SK-N-SH (cell line): ENCODE measurements around the gene DNAJC4. TPM values are rescaled to one million over a fixed set of nuclear protein-coding genes. Genes with fewer than 3 reads are reported as not detected.

Experiments used
- CTCF ChIA-PET: fragments of 300-600, 350-600 bp; formaldehyde crosslinking; extraction: SDS; loops from one replicate; lab custom pipeline; 2021; lab: Yijun Ruan, JAX
- POLR2A ChIA-PET: fragments of 350-600 bp; sonication (Branson Sonifier 250); formaldehyde crosslinking; extraction: SDS; loops from one replicate; lab custom pipeline; 2020; ENCODE audit warnings: antibody characterized with exemption, inconsistent platforms; lab: Yijun Ruan, JAX
- DNase-seq: peaks from one replicate; pipeline ENCODE4 v3.0.0; 2012
- H2AFZ ChIP-seq: fragments of 200-600 bp; sonication (generic); 2 replicates; pipeline ENCODE4 v1.8.1; 2016; ENCODE audit warnings: antibody characterized with exemption, mild to moderate bottlenecking, low read depth
- H3F3A ChIP-seq: fragments of 200-600 bp; sonication (generic); replicated peaks from 2 replicates; pipeline ENCODE3; 2016; ENCODE audit warnings: antibody characterized with exemption, mild to moderate bottlenecking; ENCODE audit not compliant: insufficient read depth
- H3K27ac ChIP-seq, 2 experiments: fragments of 200-500 bp in 1 of 2; fragments of 200-600 bp in 1 of 2; sonication (Bioruptor generic) in 1 of 2; sonication (generic), shearing (Covaris generic) in 1 of 2; 2 replicates each; pipeline versions ENCODE4 v1.5.1 to v1.6.1; 2014 to 2016; ENCODE audit warnings: low read depth in 2 of 2, inconsistent platforms in 1 of 2, low read length in 1 of 2, mild to moderate bottlenecking in 1 of 2, mixed read lengths in 1 of 2
- H3K27me3 ChIP-seq: fragments of 200-600 bp; sonication (generic), shearing (Covaris generic); 2 replicates; pipeline ENCODE4 v1.6.1; 2016; ENCODE audit warnings: mixed run types; ENCODE audit not compliant: insufficient read depth
- H3K36me3 ChIP-seq, 2 experiments: fragments of 200-500 bp in 1 of 2; fragments of 200-600 bp in 1 of 2; sonication (Bioruptor generic) in 1 of 2; sonication (generic) in 1 of 2; replicated peaks in 1 of 2; 2 replicates each; pipeline versions ENCODE3 to v1.5.1; 2014 to 2016; ENCODE audit warnings: low read length in 1 of 2, mild to moderate bottlenecking in 1 of 2; ENCODE audit not compliant: insufficient read depth in 2 of 2, control insufficient read depth in 1 of 2
- H3K4me1 ChIP-seq, 2 experiments: fragments of 200-500 bp in 1 of 2; fragments of 200-600 bp in 1 of 2; sonication (Bioruptor generic) in 1 of 2; sonication (generic), shearing (Covaris generic) in 1 of 2; 2 replicates each; pipeline versions ENCODE4 v1.5.1 to v1.6.1; 2014 to 2016; ENCODE audit warnings: low read depth in 1 of 2, low read length in 1 of 2, mixed run types in 1 of 2; ENCODE audit not compliant: insufficient read depth in 2 of 2, control insufficient read depth in 1 of 2
- H3K4me2 ChIP-seq: fragments of 200-600 bp; sonication (generic), shearing (Covaris generic); 2 replicates; pipeline ENCODE4 v1.6.1; 2017; ENCODE audit warnings: mixed run types
- H3K4me3 ChIP-seq, 2 experiments: fragments of 200-500 bp in 1 of 2; fragments of 200-600 bp in 1 of 2; sonication (Bioruptor generic) in 1 of 2; sonication (generic), shearing (Covaris generic) in 1 of 2; 2 replicates each; pipeline versions ENCODE4 v1.5.1 to v1.8.1; 2014 to 2016; ENCODE audit warnings: low read depth in 2 of 2, inconsistent platforms in 1 of 2, low read length in 1 of 2, mild to moderate bottlenecking in 1 of 2, mixed read lengths in 1 of 2, moderate library complexity in 1 of 2
- H3K79me2 ChIP-seq: fragments of 200-600 bp; sonication (generic); 2 replicates; pipeline ENCODE4 v1.8.1; 2017; ENCODE audit warnings: mild to moderate bottlenecking; ENCODE audit not compliant: insufficient read depth
- H3K9ac ChIP-seq: fragments of 200-600 bp; sonication (generic); 2 replicates; pipeline ENCODE4 v1.6.1; 2017; ENCODE audit warnings: mixed run types
- H3K9me2 ChIP-seq: fragments of 200-600 bp; sonication (generic); 2 replicates; pipeline ENCODE4 v1.6.1; 2017; ENCODE audit warnings: mixed run types
- H3K9me3 ChIP-seq: fragments of 200-600 bp; sonication (generic); 2 replicates; pipeline ENCODE4 v1.6.1; 2017; ENCODE audit warnings: mixed run types, mild to moderate bottlenecking, moderate library complexity
- H4K20me1 ChIP-seq: fragments of 200-600 bp; sonication (generic); 2 replicates; pipeline ENCODE4 v1.6.1; 2017; ENCODE audit warnings: mild to moderate bottlenecking, mixed run types; ENCODE audit not compliant: insufficient read depth
- EP300 ChIP-seq, 2 experiments: IDR thresholded peaks; 2 replicates each; pipeline versions ENCODE4 v1.4.0 to v1.6.1; 2012; ENCODE audit warnings: borderline replicate concordance in 1 of 2, low read depth in 1 of 2, low read length in 1 of 2
- GATA2 ChIP-seq: sonication (generic); formaldehyde crosslinking; IDR thresholded peaks from 2 replicates; pipeline ENCODE4 v1.5.0; 2020; ENCODE audit warnings: mild to moderate bottlenecking, missing genetic modification reagents
- MXI1 ChIP-seq: IDR thresholded peaks from 2 replicates; pipeline ENCODE4 v1.6.1; 2012; ENCODE audit warnings: mild to moderate bottlenecking, low read depth, low read length, improper control_type of control experiment
- NFIC ChIP-seq: IDR thresholded peaks from 2 replicates; pipeline ENCODE4 v1.4.0; 2012; ENCODE audit warnings: borderline replicate concordance
- NRF1 ChIP-seq: IDR thresholded peaks from 2 replicates; pipeline ENCODE4 v1.6.1; 2012; ENCODE audit warnings: low read depth, mild to moderate bottlenecking, low read length
- POLR2AphosphoS5 ChIP-seq: IDR thresholded peaks from 2 replicates; pipeline ENCODE4 v1.6.1; 2012; ENCODE audit warnings: low read depth, low read length
- RCOR1 ChIP-seq: fragments of 150-350 bp; IDR thresholded peaks from 2 replicates; pipeline ENCODE4 v1.6.1; 2017; ENCODE audit warnings: antibody characterized with exemption, low read length
- TEAD4 ChIP-seq: IDR thresholded peaks from 2 replicates; pipeline ENCODE4 v1.4.0; 2012; ENCODE audit warnings: mild to moderate bottlenecking, borderline replicate concordance; ENCODE audit not compliant: insufficient read depth
- WGBS: methylation state at CpG from one replicate; pipeline ENCODE4 v1.1.6; 2017; ENCODE audit warnings: low lambda C conversion rate; 5-methylcytosine and 5-hydroxymethylcytosine counted together
- polyA plus RNA-seq, 3 experiments: library from polyadenylated mRNA; depleted of rRNA; stranded (reverse); fragments of >200 nt; gene quantifications; 2 replicates each; pipeline ENCODE4 v1.2.3, GENCODE V29; 2012
- TF ChIP-seq, protein P1 (sequence below): IDR thresholded peaks from 2 replicates; pipeline ENCODE4 v1.4.0; 2012; ENCODE audit warnings: low read depth, borderline replicate concordance
- TF ChIP-seq, protein P2 (sequence below): IDR thresholded peaks from 2 replicates; pipeline ENCODE4 v1.4.0; 2012; ENCODE audit warnings: low read depth
- TF ChIP-seq, protein P3 (sequence below): IDR thresholded peaks from 2 replicates; pipeline ENCODE4 v1.4.0; 2012; ENCODE audit warnings: low read depth, borderline replicate concordance

DNAJC4 gene
- polyA plus RNA-seq, 1 of the 3 experiments (the other 2 are of a cell fraction), result 52.1 TPM

DNA sequence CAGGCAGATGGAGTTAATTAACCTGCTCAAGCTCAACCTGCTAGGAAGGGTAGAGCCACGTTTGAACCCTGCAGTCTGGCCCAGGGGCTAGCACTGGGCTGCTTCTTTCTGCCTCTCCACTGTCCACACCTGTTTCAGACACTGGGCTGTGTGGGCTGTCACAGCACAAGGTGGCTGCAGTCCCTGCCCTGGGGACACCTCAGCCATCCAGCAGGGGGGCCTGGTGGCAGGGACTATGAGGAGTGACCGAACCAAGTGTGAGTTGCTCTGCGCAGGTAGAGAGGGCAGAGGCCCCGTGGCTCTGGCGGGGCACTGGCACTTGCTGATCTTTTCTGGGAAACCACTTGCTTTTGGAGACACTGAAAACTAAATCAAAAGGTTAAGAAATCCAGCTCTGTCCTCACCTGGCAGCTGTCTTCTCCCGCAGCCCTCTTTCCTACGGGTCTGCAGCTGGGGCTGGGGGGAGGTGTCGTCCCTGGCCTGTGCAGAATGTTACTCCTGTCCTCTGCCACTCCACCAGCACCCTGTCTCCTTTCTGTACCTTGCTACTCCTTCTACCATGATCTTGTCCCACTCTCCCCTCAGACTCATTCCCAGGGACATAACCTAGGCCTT lies 48.3 kb downstream of the DNAJC4 start:
- Histone ChIP-seq H3K9ac (no peak overlapping the region), H3K79me2 (peaks cover 16% of the 10 kb centered on the region), H3K9me2 (no peaks in the 10 kb centered on the region)
- DNase-seq, result no peak
- no peak for TF ChIP-seq MXI1
- TF ChIP-seq, protein P1, sequence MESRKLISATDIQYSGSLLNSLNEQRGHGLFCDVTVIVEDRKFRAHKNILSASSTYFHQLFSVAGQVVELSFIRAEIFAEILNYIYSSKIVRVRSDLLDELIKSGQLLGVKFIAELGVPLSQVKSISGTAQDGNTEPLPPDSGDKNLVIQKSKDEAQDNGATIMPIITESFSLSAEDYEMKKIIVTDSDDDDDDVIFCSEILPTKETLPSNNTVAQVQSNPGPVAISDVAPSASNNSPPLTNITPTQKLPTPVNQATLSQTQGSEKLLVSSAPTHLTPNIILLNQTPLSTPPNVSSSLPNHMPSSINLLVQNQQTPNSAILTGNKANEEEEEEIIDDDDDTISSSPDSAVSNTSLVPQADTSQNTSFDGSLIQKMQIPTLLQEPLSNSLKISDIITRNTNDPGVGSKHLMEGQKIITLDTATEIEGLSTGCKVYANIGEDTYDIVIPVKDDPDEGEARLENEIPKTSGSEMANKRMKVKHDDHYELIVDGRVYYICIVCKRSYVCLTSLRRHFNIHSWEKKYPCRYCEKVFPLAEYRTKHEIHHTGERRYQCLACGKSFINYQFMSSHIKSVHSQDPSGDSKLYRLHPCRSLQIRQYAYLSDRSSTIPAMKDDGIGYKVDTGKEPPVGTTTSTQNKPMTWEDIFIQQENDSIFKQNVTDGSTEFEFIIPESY, result no peak
- no peak for TF ChIP-seq EP300 (IDR thresholded peaks at IDR 0.05; ENCODE audit: borderline replicate concordance in 1 of 2, low read depth in 1 of 2, low read length in 1 of 2)
- TF ChIP-seq NFIC, result no peak
- TF ChIP-seq, protein P2, sequence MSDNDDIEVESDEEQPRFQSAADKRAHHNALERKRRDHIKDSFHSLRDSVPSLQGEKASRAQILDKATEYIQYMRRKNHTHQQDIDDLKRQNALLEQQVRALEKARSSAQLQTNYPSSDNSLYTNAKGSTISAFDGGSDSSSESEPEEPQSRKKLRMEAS, result no peak
- TF ChIP-seq POLR2AphosphoS5, result no peak
- TF ChIP-seq, all 33 proteins: peak for 0
- 82% methylated on average over 6 of the region's 8 CpGs for WGBS
- Histone ChIP-seq H3K36me3 (peaks cover 9 to 22% of the 10 kb centered on the region in 2 experiments), H3K9me3 (no peaks in the 10 kb centered on the region), H3K4me3 (no peak overlapping the region), H3F3A (no peaks in the 10 kb centered on the region), H4K20me1 (no peaks in the 10 kb centered on the region), H3K4me1 (peaks cover 0 to 5% of the 10 kb centered on the region in 2 experiments; a peak in 1 of 4 replicates), H3K27ac (no peak overlapping the region), H3K4me2 (no peak overlapping the region), H2AFZ (no peak overlapping the region), H3K27me3 (no peaks in the 10 kb centered on the region)
- ChIA-PET POLR2A (interaction anchor here (0.6 kb wide), 1 partner anchor 17 kb away, joined by 3 read pairs; no protein-coding TSS in a partner anchor), CTCF (interaction anchor here (0.9 to 2.2 kb wide), 5 partner anchors 12 to 77 kb away, joined by 3 to 7 read pairs (median 3); partner anchors contain the start of genes CATSPERZ and KCNK4)

DNA sequence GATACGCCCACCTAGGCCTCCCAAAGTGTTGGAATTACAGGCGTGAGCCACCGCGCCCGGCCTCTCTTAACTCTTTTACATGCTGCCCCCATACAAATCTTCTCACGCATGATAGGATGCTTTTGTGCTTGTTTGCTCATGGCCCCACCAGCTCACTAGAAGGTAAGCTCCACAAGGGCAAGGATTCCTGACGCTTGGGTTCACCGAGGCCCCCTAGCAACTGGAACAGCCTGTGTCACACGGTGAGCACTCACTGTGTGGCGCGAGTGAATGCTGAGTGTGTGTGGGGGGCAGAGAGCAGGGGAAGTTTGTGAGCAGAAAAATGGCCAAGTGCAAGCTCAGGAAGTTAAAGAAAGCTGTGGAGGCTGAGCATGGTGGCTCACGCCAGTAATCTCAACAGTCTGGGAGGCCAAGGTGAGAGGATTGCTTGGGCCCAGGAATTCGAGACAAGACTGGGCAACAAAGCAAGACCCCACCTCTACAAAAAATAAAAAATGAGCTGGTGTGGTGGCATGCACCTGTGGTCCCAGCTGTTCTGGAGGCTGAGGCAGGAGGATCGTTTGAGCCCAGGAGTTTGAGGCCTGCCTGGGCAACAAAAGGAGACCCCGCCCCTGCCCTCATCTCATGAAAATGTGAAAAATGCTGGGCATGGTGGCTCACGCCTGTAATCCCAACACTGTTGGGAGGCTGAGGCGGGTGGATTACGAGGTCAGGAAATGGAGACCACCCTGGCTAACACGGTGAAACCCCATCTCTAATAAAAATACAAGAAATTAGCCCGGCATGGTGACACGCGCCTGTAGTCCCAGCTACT lies 51.8 kb downstream of the DNAJC4 start:
- DNase-seq, result no peak
- no peaks in the 10 kb centered on the region for H4K20me1 ChIP-seq
- ChIA-PET CTCF (interaction anchor here (0.9 to 12.2 kb wide), 3 partner anchors 10 to 34 kb away, joined by 3 to 196 read pairs (median 46); partner anchors contain the start of genes CATSPERZ and ESRRA), POLR2A (interaction anchor here (0.7 to 0.9 kb wide), 2 partner anchors 22 to 202 kb away, joined by 3 read pairs; no protein-coding TSS in a partner anchor)
- peaks cover 6 to 7% of the 10 kb centered on the region in 2 experiments for H3K36me3 ChIP-seq
- no peak overlapping the region for H3K9ac ChIP-seq
- WGBS, result 94% methylated on average over 22 of the region's 22 CpGs
- peaks cover 8 to 21% of the 10 kb centered on the region in 2 experiments; a peak in 2 of 4 replicates for H3K4me1 ChIP-seq
- H2AFZ ChIP-seq, result no peak overlapping the region
- H3K9me3 ChIP-seq, result no peaks in the 10 kb centered on the region
- peaks cover 9% of the 10 kb centered on the region for H3F3A ChIP-seq
- no peak overlapping the region for H3K4me3 ChIP-seq
- no peak overlapping the region for H3K27ac ChIP-seq
- no peak overlapping the region for H3K4me2 ChIP-seq
- no peaks in the 10 kb centered on the region for H3K27me3 ChIP-seq
- TF ChIP-seq RCOR1 (no peak), NRF1 (no peak), GATA2 (no peak), MXI1 (no peak), TEAD4 (no peak)
- TF ChIP-seq, protein P3, sequence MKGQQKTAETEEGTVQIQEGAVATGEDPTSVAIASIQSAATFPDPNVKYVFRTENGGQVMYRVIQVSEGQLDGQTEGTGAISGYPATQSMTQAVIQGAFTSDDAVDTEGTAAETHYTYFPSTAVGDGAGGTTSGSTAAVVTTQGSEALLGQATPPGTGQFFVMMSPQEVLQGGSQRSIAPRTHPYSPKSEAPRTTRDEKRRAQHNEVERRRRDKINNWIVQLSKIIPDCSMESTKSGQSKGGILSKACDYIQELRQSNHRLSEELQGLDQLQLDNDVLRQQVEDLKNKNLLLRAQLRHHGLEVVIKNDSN, result no peak
- H3K79me2 ChIP-seq, result peaks cover 30% of the 10 kb centered on the region
- no peaks in the 10 kb centered on the region for H3K9me2 ChIP-seq
